KMS-11 (cell line): Measurements from ENCODE around the gene LIPG.

Source experiments
- H2AFZ ChIP-seq: fragments of 200-600 bp; sonication (generic); 2 replicates; pipeline ENCODE4 v1.6.1; 2016; ENCODE audit warnings: antibody characterized with exemption, mixed run types, low read depth
- H3K27ac ChIP-seq: fragments of 200-600 bp; sonication (generic); 2 replicates; pipeline ENCODE4 v1.6.1; 2016; ENCODE audit warnings: mild to moderate bottlenecking, mixed run types
- H3K27me3 ChIP-seq: fragments of 200-600 bp; sonication (generic); 2 replicates; pipeline ENCODE4 v1.6.1; 2017; ENCODE audit warnings: mild to moderate bottlenecking, low read depth, mixed run types, moderate library complexity; ENCODE audit not compliant: insufficient read depth
- H3K36me3 ChIP-seq: fragments of 200-600 bp; sonication (generic); 2 replicates; pipeline ENCODE4 v1.6.1; 2017; ENCODE audit warnings: mild to moderate bottlenecking, mixed run types; ENCODE audit not compliant: insufficient read depth
- H3K4me1 ChIP-seq: fragments of 200-600 bp; sonication (generic); 2 replicates; pipeline ENCODE4 v1.6.1; 2016; ENCODE audit warnings: mild to moderate bottlenecking, low read depth, mixed run types; ENCODE audit not compliant: poor library complexity, severe bottlenecking
- H3K4me2 ChIP-seq: fragments of 200-600 bp; sonication (generic); 2 replicates; pipeline ENCODE4 v1.7.0; 2016; ENCODE audit warnings: mild to moderate bottlenecking, mixed run types
- H3K4me3 ChIP-seq: fragments of 200-600 bp; sonication (generic); IDR thresholded peaks from 2 replicates; pipeline ENCODE4 v1.6.1; 2017; ENCODE audit warnings: low read depth, low read length, mixed read lengths; ENCODE audit not compliant: insufficient read depth
- H3K79me2 ChIP-seq: fragments of 200-600 bp; sonication (generic); 2 replicates; pipeline ENCODE4 v1.6.1; 2016; ENCODE audit warnings: low read depth, mixed run types; ENCODE audit not compliant: insufficient read depth
- H3K9ac ChIP-seq: fragments of 200-600 bp; sonication (generic); 2 replicates; pipeline ENCODE4 v1.6.1; 2016; ENCODE audit warnings: mild to moderate bottlenecking, mixed run types
- H4K20me1 ChIP-seq: fragments of 200-600 bp; sonication (generic); 2 replicates; pipeline ENCODE4 v1.6.1; 2016; ENCODE audit warnings: mild to moderate bottlenecking, mixed run types; ENCODE audit not compliant: insufficient read depth
- TF ChIP-seq, protein P1 (sequence below): fragments of 200-600 bp; sonication (generic); conservative IDR thresholded peaks from 2 replicates; pipeline ENCODE4 v1.6.1; 2017; ENCODE audit warnings: low read depth, mild to moderate bottlenecking, antibody characterized with exemption, low read length, moderate library complexity, mixed read lengths

The LIPG gene

DNA sequence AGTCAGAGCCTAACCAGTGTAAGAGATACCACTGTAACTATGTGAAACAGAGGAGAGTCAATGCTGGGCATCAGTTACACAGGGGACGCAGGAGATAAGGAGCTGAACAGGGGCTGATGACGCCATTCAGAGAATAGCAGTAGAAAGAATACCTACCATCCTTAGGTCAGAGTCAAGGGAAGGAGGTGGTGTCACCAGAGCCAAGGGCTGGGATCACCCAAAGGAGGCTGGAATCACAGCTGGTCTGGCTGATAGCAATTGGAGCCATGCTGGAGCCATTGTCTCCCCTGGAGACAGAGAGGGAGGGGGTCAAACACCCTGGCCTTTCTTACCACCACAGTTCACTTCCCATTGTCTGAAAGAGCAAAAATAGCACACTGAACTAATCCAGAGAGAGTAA lies 37.5 kb upstream of the LIPG start:
- Histone ChIP-seq H4K20me1 (no peaks in the 10 kb centered on the region), H2AFZ (no peak overlapping the region), H3K79me2 (no peaks in the 10 kb centered on the region), H3K9ac (no peak overlapping the region), H3K27ac (no peak overlapping the region), H3K4me2 (no peak overlapping the region), H3K4me1 (peaks cover 4% of the 10 kb centered on the region), H3K36me3 (no peaks in the 10 kb centered on the region), H3K27me3 (no peaks in the 10 kb centered on the region), H3K4me3 (no peak overlapping the region)
- TF ChIP-seq, protein P1, sequence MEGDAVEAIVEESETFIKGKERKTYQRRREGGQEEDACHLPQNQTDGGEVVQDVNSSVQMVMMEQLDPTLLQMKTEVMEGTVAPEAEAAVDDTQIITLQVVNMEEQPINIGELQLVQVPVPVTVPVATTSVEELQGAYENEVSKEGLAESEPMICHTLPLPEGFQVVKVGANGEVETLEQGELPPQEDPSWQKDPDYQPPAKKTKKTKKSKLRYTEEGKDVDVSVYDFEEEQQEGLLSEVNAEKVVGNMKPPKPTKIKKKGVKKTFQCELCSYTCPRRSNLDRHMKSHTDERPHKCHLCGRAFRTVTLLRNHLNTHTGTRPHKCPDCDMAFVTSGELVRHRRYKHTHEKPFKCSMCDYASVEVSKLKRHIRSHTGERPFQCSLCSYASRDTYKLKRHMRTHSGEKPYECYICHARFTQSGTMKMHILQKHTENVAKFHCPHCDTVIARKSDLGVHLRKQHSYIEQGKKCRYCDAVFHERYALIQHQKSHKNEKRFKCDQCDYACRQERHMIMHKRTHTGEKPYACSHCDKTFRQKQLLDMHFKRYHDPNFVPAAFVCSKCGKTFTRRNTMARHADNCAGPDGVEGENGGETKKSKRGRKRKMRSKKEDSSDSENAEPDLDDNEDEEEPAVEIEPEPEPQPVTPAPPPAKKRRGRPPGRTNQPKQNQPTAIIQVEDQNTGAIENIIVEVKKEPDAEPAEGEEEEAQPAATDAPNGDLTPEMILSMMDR: no peak

- Histone ChIP-seq H3K9ac (no peak overlapping the region), H2AFZ (no peak overlapping the region), H3K27me3 (no peaks in the 10 kb centered on the region), H3K4me2 (no peak overlapping the region), H3K4me1 (no peaks in the 10 kb centered on the region), H4K20me1 (no peaks in the 10 kb centered on the region), H3K27ac (no peak overlapping the region), H3K79me2 (no peaks in the 10 kb centered on the region), H3K36me3 (no peaks in the 10 kb centered on the region), H3K4me3 (no peak overlapping the region)
- TF ChIP-seq, protein P1: no peak
Measured at GRCh38 chr18:49524951-49525350, 36.9 kb upstream of the LIPG start.

DNA sequence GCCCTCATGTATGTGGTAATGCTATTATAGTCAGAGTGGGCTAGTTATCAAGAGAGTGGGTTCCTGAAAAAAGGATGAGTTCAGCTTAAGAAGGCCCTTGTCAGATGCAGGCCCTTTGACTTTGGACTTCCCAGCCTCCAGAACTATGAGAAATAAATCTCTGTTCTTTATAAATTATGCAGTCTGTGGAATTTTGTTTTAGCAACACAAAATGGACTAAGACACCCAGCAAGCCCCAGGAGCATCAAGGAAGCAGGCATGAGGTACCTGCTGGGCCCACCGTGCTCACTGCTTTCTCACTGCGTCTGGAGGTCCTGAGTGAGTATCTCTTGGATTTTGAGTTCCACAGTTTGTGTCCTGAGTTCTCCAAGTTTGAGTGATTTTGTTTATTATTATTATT lies 35.9 kb upstream of the LIPG start:
- Histone ChIP-seq H3K4me3 (no peak overlapping the region), H3K4me1 (peaks cover 2% of the 10 kb centered on the region), H3K27ac (no peak overlapping the region), H3K79me2 (no peaks in the 10 kb centered on the region), H3K4me2 (no peak overlapping the region), H3K27me3 (no peaks in the 10 kb centered on the region), H3K9ac (no peak overlapping the region), H4K20me1 (no peaks in the 10 kb centered on the region), H2AFZ (no peak overlapping the region), H3K36me3 (no peaks in the 10 kb centered on the region)
- TF ChIP-seq, protein P1: no peak

DNA sequence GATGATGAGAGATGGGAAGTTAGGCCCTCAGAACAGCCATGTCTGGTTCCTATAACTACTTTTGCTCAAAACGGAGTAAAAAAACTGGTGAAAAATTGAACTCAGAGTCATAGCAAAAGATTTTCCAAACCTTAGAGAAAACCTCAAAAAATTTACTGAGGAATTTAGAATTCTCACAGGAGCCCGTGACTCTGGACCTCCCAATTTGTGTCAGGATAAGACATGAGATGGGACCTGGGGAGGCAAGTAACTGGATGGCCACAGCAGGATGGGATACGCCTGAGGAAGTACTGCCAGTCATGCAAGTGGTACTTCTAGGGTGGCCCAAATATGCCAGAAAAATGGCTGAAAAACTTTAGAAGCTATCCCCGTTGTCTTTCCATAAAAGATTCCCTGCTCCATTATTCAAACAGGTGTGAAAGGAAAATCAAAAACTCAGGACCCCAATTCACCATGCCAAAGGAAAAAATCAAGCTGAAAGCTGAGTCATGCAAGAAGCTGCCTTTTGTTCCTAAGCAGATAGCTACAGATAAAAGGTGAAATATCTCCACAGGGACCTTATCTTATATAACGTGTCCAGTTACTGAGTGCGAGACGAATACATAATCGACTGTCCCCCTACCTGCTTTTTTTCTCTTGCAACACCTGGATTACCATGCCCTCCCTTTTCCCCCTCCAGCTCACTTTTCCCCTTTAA lies 34.1 kb upstream of the LIPG start:
- H3K4me1 ChIP-seq: peaks cover 18% of the 10 kb centered on the region
- TF ChIP-seq, protein P1: no peak
- no peak overlapping the region for H3K27ac ChIP-seq
- no peak overlapping the region for H2AFZ ChIP-seq
- no peak overlapping the region for H3K4me3 ChIP-seq
- H3K4me2 ChIP-seq: no peak overlapping the region
- no peaks in the 10 kb centered on the region for H3K79me2 ChIP-seq
- H3K36me3 ChIP-seq: no peaks in the 10 kb centered on the region
- H3K27me3 ChIP-seq: no peaks in the 10 kb centered on the region
- no peak overlapping the region for H3K9ac ChIP-seq
- H4K20me1 ChIP-seq: no peaks in the 10 kb centered on the region
